Adrenal gland (tissue), 12 donors: ENCODE measurements around the gene STIL. TPM values are rescaled to one million over a fixed set of nuclear protein-coding genes. Genes with fewer than 3 reads are reported as not detected.
"Not testable (repeated sequence)": the region's sequence is repeated elsewhere in the genome, so short reads cannot be mapped to it uniquely, and the experiment has no call there.

Experiments used
- DNase-seq, 7 donors: peaks; one replicate each; pipeline ENCODE4 v3.0.0-alpha.2; 2019 to 2020
- H3K27ac ChIP-seq, 5 donors: fragments of 200-600 bp; sonication (generic) in 4 of 5; 1 replicate in 3 of 5; 2 replicates in 2 of 5; pipeline versions ENCODE4 v1.5.1 to v1.8.0; 2016 to 2020; ENCODE audit warnings: mild to moderate bottlenecking in 1 of 5
- H3K27me3 ChIP-seq: fragments of 200-600 bp; 2 replicates; pipeline ENCODE4 v1.8.0; 2021
- H3K36me3 ChIP-seq, 2 donors: fragments of 200-600 bp; replicated peaks in 1 of 2; 1 replicate in 1 of 2; 2 replicates in 1 of 2; pipeline versions ENCODE4 v1.5.1 to v1.8.0; 2018 to 2022
- H3K4me1 ChIP-seq, 2 donors: fragments of 200-600 bp; replicated peaks in 1 of 2; 1 replicate in 1 of 2; 2 replicates in 1 of 2; pipeline versions ENCODE4 v1.5.1 to v1.8.0; 2018 to 2021
- H3K4me3 ChIP-seq, 4 donors: fragments of 200-600 bp; sonication (generic) in 3 of 4; one replicate each; pipeline ENCODE4 v1.5.1; 2016 to 2018
- H3K9me3 ChIP-seq, 3 donors: fragments of 200-600 bp; sonication (generic) in 1 of 3; replicated peaks in 1 of 3; 1 replicate in 2 of 3; 2 replicates in 1 of 3; pipeline versions ENCODE4 v1.5.1 to v1.8.0; 2016 to 2021
- POLR2A ChIP-seq, 2 donors: fragments of 450-650 bp; IDR thresholded peaks; one replicate each; pipeline ENCODE4 v1.6.1; 2017; ENCODE audit warnings: antibody characterized with exemption in 2 of 2, mild to moderate bottlenecking in 2 of 2, moderate library complexity in 1 of 2
- WGBS, 4 donors: extraction: QIAGEN DNeasy Blood & Tissue Kit in 2 of 4; methylation state at CpG; one replicate each; pipeline versions ENCODE4 v1.1.5 to v1.1.7; 2013 to 2017; 5-methylcytosine and 5-hydroxymethylcytosine counted together
- intact Hi-C, 2 donors: fragments of 100-400 bp; cut with DNase I; formaldehyde crosslinking; loops; one replicate each; pipeline versions ENCODE4 v1.14.1 to v1.15.0; 2022 to 2023
- polyA plus RNA-seq, 3 donors: library from polyadenylated mRNA; stranded (reverse); fragments of 200-250 nt in 2 of 3; fragments of 350-450 nt in 1 of 3; fragmentation: Illumina TruSeq in 1 of 3; extraction: RNeasy Lipid Tissue Mini Kit (QIAGEN cat#74804) in 1 of 3; gene quantifications; one replicate each; pipeline ENCODE4 v1.2.3, GENCODE V29; 2013 to 2014
- total RNA-seq, 9 donors: library from RNA; depleted of rRNA in 4 of 9; stranded (reverse); fragments of >200 nt in 4 of 9; fragments of 120-200 nt in 1 of 9; fragmentation: NEBNext Ultra II Directional in 1 of 9; extraction: Animal tissue kit (Norgen Biotek cat#: 25700) in 1 of 9; gene quantifications; one replicate each; pipeline versions ENCODE4 v1.1.0 to v1.2.4, GENCODE V29; 2013 to 2023
- TF ChIP-seq, protein P1 (sequence below), 6 experiments: fragments of 450-650 bp in 4 of 6; fragments of 200-600 bp in 2 of 6; sonication (generic) in 1 of 6; IDR thresholded peaks; 1 replicate in 5 of 6; 2 replicates in 1 of 6; pipeline versions ENCODE4 v1.5.1 to v1.8.0; 2016 to 2021; ENCODE audit warnings: antibody characterized with exemption in 6 of 6, mild to moderate bottlenecking in 2 of 6, moderate library complexity in 1 of 6
- donor health status: healthy with polysubstance abuse.
- donor health status: Bipolar disorder and iron deficiency.
- donor health status: DM: yes; HTN: yes; CAD: no.
- donor health status: DM: no; HTN: no; CAD: no.
- donor health status: DM: no; HTN: no; CAD: no.
- donor health status: DM: yes; HTN: yes; CAD: no.

Gene STIL
- total and polyA plus RNA-seq, 12 donors, result 0.24 to 7.0 (median 1.4) TPM

DNA sequence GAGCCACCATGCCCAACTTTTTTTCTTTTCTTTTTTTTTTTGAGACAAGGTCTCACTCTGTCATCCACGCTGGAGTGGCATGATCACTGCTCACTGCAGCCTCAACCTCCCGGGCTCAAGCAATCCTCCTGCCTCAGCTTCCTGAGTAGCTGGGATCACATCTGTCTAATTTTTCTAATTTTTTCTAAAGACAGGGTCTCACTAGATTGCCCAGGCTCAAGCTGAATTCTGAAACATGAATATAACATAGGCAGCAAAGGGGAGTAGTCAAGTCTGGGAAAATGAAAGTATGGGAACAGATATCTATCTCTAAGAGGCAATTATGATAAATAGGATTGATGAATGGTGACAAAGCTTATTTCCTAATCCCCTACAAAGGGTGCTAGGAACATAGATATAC is 12.3 kb upstream of the STIL start:
- Histone ChIP-seq H3K27me3 (no peaks in the 10 kb centered on the region), H3K4me3 (no peak overlapping the region), H3K36me3 (no peaks in the 10 kb centered on the region), H3K9me3 (no peaks in the 10 kb centered on the region), H3K27ac (no peak overlapping the region), H3K4me1 (no peaks in the 10 kb centered on the region)
- no peak for TF ChIP-seq POLR2A (IDR thresholded peaks at IDR 0.05)
- TF ChIP-seq, protein P1, sequence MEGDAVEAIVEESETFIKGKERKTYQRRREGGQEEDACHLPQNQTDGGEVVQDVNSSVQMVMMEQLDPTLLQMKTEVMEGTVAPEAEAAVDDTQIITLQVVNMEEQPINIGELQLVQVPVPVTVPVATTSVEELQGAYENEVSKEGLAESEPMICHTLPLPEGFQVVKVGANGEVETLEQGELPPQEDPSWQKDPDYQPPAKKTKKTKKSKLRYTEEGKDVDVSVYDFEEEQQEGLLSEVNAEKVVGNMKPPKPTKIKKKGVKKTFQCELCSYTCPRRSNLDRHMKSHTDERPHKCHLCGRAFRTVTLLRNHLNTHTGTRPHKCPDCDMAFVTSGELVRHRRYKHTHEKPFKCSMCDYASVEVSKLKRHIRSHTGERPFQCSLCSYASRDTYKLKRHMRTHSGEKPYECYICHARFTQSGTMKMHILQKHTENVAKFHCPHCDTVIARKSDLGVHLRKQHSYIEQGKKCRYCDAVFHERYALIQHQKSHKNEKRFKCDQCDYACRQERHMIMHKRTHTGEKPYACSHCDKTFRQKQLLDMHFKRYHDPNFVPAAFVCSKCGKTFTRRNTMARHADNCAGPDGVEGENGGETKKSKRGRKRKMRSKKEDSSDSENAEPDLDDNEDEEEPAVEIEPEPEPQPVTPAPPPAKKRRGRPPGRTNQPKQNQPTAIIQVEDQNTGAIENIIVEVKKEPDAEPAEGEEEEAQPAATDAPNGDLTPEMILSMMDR (IDR thresholded peaks at IDR 0.05), result no peak
- intact Hi-C loops, result no loop called here
- WGBS, 4 donors, result 39 to 90% (median 74%) methylated on average over 2 of the region's 2 CpGs
- DNase-seq, result no peak

DNA sequence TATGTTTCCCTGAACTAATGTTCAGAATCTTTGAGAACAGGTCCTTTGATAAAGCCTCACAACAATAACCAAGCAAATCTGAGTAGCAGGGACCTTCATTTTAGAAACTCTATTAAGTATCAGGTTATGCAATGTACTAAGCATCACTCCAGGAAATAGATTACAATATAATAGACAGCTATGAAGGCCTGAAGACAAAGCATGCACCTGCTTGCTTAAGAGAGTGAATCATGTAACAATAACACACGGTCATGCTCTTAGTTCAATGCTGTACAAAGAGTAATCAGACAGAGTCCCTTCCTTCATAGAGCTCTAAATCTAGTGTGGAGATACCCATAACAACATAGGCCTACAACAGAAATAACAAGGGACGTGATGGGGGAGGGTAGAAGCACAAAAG is 11.6 kb upstream of the STIL start:
- H3K4me1 ChIP-seq, result no peaks in the 10 kb centered on the region
- H3K27me3 ChIP-seq, result no peaks in the 10 kb centered on the region
- H3K36me3 ChIP-seq, result no peaks in the 10 kb centered on the region
- no peaks in the 10 kb centered on the region for H3K9me3 ChIP-seq
- H3K27ac ChIP-seq, result no peak overlapping the region
- intact Hi-C loops, result no loop called here
- 75 to 79% (median 76%) methylated on average over 2 of the region's 2 CpGs for WGBS, 4 donors
- no peak overlapping the region for H3K4me3 ChIP-seq
- TF ChIP-seq POLR2A (IDR thresholded peaks at IDR 0.05), result no peak
- TF ChIP-seq, protein P1 (IDR thresholded peaks at IDR 0.05), result no peak
- DNase-seq, result no peak

DNA sequence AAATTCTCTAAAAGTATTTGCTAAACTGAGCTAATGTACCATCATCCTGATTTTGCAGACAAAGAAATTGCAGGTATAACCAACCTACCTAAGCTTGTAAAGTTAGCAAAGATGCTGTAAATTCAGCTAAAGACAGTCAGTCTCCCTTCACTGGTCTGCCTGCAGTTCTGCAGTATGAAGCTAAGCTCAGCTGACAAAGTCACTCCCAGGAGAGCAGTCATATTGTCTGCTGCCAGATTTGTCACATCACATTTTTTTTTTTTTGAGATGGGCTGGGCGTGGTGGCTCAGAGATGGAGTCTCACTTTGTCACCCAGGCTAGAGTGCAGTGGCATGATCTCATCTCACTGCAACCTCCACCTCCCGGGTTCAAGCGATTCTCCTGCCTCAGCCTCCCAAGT is 10.7 kb upstream of the STIL start:
- H3K36me3 ChIP-seq, result no peaks in the 10 kb centered on the region
- H3K27ac ChIP-seq, result no peak overlapping the region
- no peak for DNase-seq
- 87 to 92% (median 88%) methylated on average over 3 of the region's 3 CpGs for WGBS, 4 donors
- no peaks in the 10 kb centered on the region for H3K4me1 ChIP-seq
- no peaks in the 10 kb centered on the region for H3K27me3 ChIP-seq
- H3K9me3 ChIP-seq, result no peaks in the 10 kb centered on the region
- intact Hi-C loops, result no loop called here
- TF ChIP-seq, protein P1 (IDR thresholded peaks at IDR 0.05), result no peak
- TF ChIP-seq POLR2A (IDR thresholded peaks at IDR 0.05), result no peak
- no peak overlapping the region for H3K4me3 ChIP-seq

DNA sequence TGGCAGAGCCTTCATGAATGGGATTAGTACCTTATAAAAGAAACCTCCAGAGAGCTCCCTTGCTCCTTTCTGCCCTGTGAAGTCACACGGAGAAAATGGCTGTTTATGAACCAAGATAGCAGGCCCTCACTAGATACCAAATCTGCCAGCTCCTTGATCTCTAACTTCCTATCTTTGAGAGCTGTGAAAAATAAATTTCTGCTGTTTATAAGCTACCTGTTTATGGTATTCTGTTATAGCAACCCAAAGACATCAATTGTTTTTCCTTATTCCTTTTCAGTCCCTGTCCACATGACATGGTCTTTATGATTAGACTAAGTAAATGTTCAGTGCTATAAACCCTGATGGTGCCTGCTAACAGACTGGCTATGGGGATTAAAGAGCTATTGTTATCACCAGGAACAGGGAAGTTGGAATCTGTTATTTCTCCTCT is 9.7 kb upstream of the STIL start:
- Histone ChIP-seq H3K9me3 (no peaks in the 10 kb centered on the region), H3K36me3 (no peaks in the 10 kb centered on the region), H3K4me1 (no peaks in the 10 kb centered on the region), H3K27me3 (no peaks in the 10 kb centered on the region), H3K4me3 (no peak overlapping the region), H3K27ac (no peak overlapping the region)
- no peak for TF ChIP-seq POLR2A (IDR thresholded peaks at IDR 0.05)
- TF ChIP-seq, protein P1 (IDR thresholded peaks at IDR 0.05), result no peak
- no peak for DNase-seq
- intact Hi-C loops, result no loop called here
- WGBS, 4 donors, result 35 to 50% (median 44%) methylated on average over 1 of the region's 1 CpG

DNA sequence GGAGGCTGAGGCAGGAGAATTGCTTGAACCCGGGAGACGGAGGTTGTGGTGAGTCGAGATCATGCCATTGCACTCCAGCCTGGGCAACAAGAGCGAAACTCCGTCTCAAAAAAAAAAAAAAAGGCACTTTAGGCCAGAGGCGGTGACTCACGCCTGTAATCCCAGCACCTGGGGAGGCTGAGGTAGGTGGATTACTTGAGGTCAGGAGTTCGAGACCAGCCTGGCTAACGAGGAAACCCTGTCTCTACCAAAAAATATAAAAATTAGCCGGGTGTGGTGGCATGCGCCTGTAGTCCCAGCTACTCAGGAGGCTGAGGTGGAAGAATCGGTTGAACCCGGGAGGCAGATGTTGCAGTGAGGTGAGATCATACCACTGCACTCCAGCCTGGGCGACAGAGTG is 6.0 kb upstream of the STIL start:
- H3K9me3 ChIP-seq, H3K4me1 ChIP-seq, intact Hi-C loops, H3K27me3 ChIP-seq, H3K36me3 ChIP-seq, H3K27ac ChIP-seq, H3K4me3 ChIP-seq, DNase-seq: not testable (repeated sequence)
- 85 to 90% (median 87%) methylated on average over 14 of the region's 14 CpGs for WGBS, 4 donors
